Smooth muscle cell of the brain vasculature (primary cell): Measurements from ENCODE around the gene CPNE1.
"Not testable (repeated sequence)": the region's sequence is repeated elsewhere in the genome, so short reads cannot be mapped to it uniquely, and the experiment has no call there.

Experiments used
- DNase-seq: peaks from one replicate; pipeline ENCODE4 v3.0.0-alpha.2; 2012; ENCODE audit warnings: low read depth, low spot score

The CPNE1 gene

GRCh38 chr20:35698298-35699126 is 33.8 kb upstream of the CPNE1 start:
- no peak for DNase-seq

- no peak for DNase-seq
Observed at GRCh38 chr20:35697696-35698297, 33.1 kb upstream of the CPNE1 start.

- no peak for DNase-seq
Observed at GRCh38 chr20:35695978-35696377, 31.3 kb upstream of the CPNE1 start.

- DNase-seq = no peak
Observed at GRCh38 chr20:35695245-35695749, 30.6 kb upstream of the CPNE1 start.

GRCh38 chr20:35690265-35690664 is 25.6 kb upstream of the CPNE1 start:
- no peak for DNase-seq

DNA sequence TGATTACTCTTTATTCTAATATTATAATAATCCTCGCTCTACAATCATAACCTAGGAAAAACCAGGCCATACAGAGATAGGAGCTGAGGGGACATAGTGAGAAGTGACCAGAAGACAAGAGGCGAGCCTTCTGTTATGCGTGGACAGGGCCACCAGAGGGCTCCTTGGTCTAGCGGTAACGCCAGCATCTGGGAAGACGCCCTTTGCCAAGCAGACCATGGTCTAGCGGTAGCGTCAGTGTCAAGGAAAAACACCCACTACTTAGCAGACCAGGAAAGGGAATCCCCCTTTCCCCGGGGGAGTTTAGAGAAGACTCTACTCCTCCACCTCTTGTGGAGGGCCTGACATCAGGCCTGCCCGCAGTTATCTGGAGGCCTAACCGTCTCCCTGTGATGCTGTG is 22.2 kb upstream of the CPNE1 start:
- not testable (repeated sequence) for DNase-seq

DNA sequence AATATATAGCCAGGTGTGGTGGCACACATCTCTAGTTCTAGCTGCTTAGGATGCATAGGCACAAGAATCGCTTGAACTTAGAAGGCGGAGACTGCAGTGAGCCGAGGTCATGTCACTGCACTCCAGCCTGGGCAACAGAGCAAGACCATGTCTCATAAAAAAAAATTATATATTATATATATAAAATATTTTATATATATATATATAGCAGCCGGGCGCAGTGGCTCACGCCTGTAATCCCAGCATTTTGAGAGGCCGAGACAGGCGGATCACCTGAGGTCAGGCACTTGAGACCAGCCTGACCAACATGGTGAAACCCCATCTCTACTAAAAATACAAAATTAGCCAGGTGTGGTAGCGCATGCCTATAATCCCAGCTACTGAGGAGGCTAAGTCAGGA is 20.7 kb upstream of the CPNE1 start:
- not testable (repeated sequence) for DNase-seq

GRCh38 chr20:35681960-35682359 is 17.3 kb upstream of the CPNE1 start:
- no peak for DNase-seq

DNA sequence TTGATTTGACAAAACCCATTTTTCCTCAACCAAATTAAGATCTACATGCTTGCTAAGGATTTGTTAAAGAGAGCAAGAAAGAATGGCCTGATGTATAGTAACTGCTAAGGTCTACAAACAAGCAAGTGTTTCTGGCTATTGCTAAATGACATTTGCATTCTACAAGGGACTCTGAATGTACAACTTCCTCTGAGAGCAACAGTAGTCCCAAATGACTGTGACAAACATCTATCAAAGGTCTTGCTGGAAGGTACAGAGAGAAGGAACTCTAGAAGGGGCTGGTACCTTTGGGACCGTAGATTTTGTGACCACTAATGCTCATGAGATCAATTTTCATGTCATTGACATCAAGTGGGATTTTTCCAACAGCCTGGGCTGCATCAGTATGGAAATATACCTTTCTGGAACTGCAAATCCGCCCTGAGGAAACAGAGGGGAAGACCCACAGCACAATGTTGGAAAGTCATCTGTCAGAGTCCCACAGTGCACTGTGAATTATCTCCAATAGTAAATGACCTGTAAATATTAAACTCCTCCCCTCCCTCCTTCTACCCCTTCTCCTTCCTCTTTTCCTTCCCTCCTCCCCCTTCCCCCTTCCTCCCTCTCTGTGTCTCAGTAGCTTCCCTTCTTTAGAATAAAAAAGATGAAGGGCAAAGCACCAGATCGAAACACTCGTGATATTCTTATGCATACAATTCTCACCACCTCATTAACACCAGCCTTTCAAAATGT is 15.9 kb upstream of the CPNE1 start:
- no peak for DNase-seq

DNA sequence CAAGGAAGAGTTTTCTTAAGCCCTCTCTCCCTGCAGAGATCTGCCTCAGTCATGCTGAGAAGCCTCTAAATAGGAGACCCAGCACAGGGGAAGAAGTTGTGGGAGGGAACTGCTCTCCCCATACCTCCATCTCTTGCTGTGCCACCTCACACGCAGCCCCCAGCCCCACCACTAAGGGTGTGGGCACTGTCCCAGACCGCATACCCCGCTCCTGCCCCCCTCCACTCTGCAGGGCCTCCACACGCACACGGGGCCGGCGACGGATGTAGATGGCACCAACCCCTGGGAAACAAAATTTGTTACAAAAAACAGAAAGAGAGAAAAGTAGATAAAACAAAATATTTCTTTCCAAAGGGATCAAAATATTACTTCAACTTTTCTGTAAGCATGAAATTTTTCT is 10.2 kb upstream of the CPNE1 start:
- no peak for DNase-seq

- DNase-seq = no peak
Observed at GRCh38 chr20:35673884-35674283, 9.2 kb upstream of the CPNE1 start.

GRCh38 chr20:35669681-35670080 is 5.0 kb upstream of the CPNE1 start:
- DNase-seq = no peak

DNA sequence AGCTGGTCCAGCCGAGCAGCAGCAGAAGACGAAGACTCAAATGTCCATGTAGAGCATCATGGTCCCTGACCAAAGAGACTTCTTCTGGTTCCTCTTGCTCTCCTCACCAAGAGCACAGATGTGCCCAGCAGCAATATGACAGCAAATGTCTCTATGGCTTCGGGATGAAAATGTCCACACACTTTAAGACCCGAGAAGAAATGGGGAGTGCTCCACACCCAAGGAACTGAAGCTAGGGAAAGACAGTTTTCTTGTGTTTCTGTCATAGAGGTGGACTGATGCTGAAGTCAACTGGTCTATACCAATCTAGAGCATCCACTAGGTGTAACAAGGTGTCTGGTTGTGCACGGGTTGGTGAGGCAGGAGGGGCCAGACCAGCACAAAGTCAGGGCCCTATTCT is 4.5 kb upstream of the CPNE1 start:
- DNase-seq = no peak

GRCh38 chr20:35665949-35666288 is 1.2 kb upstream of the CPNE1 start:
- no peak for DNase-seq

DNA sequence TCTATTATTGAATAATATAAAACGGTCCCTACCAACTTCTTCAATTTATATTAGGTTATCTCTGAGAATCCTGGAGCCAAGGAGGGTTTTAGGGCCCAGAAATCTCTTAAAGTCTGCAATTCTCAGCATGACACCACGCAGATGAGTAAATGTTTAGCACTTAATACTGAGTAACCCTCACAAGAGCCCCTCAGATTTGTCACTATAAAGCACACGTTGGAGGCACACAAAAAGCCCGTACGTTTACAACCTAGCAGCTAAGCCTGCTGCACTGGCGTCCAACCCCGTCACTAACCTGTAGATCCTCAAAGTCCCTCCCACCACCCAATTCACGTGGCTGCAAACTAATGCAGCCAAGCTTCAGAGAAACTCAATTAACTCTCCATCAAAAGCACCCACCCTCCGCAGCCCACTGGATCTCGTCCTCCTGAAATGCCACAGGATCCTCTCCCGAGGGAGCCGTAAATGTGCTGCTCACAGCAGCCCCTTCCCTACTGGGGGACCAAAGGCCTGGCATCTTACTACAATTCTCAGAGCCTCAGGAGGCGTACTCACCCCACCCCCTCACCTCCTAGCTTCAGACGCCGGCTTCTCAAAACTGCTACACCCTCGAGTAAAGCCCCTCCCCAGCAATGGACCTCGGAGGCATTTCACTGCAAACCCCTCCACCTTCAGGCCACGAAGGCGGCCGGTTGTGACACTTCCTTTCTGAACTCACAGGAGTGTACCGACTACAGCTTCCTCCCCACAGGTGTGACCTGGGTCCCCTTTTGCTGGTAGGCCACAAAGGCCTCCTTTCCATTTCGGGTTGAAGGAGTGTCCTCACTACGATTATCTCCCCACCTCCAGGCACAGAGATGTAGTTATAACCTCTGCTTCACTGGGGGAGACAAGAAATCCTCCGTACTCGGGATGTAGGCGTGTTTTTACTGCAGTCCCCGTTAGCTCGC is 909 bp downstream of the CPNE1 start:
- no peak for DNase-seq

GRCh38 chr20:35662551-35662950 is 2.1 kb downstream of the CPNE1 start:
- no peak for DNase-seq

GRCh38 chr20:35661908-35662307 is 2.8 kb downstream of the CPNE1 start:
- no peak for DNase-seq

- DNase-seq = no peak
Observed at GRCh38 chr20:35661053-35661452, 3.6 kb downstream of the CPNE1 start.

GRCh38 chr20:35660122-35660937 is 4.4 kb downstream of the CPNE1 start:
- no peak for DNase-seq

GRCh38 chr20:35657271-35657670 is 7.4 kb downstream of the CPNE1 start:
- DNase-seq = no peak

GRCh38 chr20:35654415-35654814 is 10.3 kb downstream of the CPNE1 start:
- no peak for DNase-seq
